ENCODE results near the gene BRMS1.
"Not testable (repeated sequence)": the region's sequence is repeated elsewhere in the genome, so short reads cannot be mapped to it uniquely, and the experiment has no call there.

The BRMS1 gene

DNA sequence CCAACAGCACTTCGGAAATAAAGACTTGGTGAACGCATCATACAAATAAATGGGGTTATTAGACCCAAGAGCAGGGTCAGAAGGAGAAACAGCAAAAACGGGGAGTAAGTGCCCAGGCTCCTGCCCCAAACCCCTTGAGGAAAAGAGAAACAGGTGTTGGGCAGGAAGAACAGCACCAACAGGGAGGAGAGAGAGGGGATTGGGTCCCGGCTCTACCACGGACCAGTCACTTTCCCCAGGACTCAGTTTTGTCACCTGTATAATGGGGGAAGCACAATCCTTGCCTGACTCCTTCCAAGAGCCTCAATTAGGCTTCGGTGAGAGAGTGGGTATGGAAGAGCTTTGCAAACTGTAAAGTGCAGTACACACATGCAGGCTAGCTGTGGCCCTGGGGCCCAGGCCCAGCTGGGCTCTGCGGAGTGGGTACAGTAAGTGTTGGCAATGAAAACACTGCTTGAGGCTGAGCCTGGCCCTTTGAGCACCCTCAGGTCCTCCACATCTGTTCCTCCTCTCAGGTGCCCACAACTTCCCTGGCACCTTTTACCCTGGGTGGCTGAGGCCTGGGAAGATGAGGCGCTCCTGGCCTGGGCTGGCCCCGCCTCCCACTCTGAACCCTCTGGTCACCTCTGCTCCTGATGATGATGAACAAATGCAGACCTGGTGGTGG is 17.7 kb upstream of the BRMS1 start:
- no peak for DNase-seq

DNA sequence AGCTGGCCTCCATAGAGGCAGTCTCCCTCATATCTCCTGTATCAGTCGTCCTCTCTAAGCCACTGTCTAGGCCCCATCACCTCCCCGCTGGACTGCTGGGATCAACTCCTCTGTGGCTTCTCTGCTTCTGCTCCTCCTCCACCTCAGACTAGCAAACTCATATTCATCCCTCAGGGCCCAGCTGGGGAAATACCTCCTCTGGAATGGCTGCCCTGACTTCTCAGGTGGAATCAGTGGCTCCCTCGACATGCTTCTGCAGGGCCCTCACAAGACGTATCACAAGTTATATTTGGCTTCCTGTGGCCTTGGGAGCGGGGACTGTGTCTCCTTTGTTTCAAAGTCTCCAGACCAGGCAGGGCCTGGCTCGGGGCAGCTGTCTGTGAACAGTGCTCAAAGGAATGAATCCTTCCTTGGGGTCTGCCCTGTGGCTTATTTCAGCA is 16.6 kb upstream of the BRMS1 start:
- no peak for DNase-seq

DNA sequence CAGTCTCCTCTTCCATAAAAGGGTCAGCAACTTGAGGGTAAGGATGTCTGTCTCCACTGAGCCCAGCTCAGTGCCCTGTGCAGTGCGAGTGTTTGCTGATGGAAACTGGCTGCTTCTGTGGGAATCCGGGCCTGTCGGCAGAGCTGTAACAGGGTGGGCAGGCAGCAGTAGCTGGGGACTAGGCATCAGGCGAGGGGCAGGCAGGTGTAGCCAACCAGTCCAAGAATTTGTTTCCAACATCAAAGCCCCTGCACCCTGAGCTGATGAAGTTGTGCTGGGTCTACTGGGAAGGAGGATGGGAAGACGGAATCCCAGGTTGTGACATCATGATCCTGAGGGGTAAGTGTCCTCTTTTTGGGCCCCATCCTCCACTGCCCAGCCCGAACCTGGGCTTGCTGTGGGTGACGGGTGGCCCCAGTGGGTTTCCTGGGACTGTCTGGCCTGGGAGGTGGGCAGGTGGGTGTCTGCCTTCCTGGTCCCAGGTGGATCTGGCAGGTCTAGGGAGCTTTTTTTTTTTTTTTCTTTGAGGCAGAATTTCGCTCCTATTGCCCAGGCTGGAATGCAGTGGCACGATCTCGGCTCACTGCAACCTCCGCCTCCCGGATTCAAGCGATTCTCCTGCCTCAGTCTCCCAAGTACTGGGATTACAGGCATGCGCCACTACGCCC is 15.6 kb upstream of the BRMS1 start:
- no peak for DNase-seq

DNA sequence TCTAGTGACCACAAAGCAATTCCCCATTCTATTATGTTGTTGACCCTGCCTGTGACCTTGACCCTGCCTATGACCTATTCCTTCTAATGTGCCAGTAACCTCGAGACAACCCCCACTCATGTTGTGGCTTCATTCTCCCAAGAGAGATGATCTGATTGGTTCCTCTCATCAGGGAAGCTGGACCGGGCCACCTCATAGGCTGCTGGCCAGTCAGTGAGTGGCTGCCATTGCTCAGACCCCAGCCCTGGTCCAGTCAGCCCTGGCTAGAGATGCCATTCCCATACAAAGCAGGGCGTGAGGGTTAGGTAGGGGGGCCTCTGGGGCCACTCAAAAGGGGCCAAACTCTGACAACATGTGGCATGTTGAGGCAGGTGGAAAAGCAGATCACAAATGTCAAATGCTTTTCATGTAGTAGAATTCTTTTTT is 14.8 kb upstream of the BRMS1 start:
- DNase-seq = no peak

DNA sequence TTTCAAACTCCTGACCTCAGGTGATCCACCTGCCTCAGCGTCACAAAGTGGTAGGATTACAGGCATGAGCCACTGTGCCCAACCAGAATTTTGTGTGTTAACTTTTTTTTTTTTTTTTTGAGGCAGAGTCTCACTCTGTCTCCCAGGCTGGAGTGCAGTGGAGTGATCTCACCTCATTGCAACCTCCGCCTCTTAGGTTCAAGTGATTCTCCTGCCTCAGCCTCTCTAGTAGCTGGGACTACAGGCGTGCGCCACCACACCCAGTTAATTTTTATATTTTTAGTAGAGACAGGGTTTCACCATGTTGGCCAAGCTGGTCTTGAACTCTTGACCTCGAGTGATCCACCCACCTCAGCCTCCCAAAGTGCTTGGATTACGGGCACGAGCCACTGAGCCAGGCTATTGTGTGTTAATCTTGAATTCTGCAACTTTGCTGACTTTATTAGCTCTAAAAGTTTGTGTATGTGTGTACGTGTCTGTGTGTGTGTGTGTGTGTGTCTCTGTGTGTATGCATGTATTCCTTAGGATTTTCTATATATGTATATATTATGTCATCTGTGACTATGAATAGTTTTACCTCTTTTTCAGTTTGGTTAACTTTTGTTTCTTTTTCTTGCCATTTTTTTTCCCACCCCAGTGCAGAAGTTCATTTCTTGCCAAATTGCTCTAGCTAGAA is 5.8 kb upstream of the BRMS1 start:
- DNase-seq = not testable (repeated sequence)

DNA sequence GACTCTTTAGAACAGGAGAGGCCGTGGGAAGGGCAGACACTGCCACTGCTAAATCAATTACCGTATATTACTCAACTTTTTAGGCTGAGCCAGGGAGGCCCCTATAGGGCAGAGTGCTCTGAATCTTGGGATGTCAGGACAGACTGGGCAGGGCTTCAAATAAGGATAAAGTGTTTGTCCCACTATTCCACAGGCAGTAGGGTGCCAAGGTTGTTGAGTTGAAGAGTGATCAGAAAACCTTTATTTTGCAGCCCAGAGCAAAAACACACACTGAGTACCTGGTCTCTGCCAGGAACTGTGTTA is 4.1 kb upstream of the BRMS1 start:
- no peak for DNase-seq

DNA sequence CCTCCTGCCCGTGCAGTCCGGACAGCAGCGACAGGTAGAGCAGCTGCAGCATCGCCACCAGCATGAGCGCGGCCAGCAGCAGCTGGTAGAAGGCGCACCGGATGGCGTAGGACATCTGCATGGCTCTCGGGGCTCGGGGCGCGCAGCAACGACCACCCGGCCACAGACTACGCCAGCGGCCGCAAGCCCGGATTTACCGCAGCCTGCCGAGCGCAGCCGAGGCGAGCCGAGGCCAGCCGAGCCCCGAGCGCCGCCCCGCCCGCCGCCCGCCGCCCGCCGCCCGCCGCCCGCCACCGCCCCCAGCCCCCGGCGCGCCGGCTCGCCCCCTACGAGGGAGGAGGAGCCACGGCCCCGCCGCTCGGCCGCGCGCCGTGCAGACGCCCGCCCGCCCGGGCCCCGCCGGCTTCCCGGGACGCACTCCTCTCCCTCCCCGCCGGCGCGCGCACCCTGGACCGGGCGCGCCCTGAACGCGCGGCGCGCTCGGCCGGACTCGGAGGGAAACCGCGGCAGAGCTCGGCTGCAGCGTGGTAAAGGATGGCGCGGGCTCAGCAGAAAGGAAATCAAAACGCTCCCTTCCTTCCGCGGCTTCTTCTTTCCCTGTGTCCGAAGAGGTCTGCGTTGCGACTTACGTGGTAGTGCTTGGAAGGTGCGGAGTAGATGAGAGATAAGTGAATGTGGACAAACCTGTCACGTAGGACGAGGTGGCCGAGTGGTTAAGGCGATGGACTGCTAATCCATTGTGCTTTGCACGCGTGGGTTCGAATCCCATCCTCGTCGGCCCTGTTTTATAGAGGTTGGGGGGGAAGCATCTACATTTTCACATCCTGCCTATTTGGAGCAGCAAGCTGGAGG is 2.7 kb upstream of the BRMS1 start, which contains the start of gene B4GAT1:
B4GAT1 (minus strand) TSS at position 205 of the 852 bp plus-strand sequence; CDS start at position 121, 84 bp downstream.
- DNase-seq = peak; percentile 63 to 65

DNA sequence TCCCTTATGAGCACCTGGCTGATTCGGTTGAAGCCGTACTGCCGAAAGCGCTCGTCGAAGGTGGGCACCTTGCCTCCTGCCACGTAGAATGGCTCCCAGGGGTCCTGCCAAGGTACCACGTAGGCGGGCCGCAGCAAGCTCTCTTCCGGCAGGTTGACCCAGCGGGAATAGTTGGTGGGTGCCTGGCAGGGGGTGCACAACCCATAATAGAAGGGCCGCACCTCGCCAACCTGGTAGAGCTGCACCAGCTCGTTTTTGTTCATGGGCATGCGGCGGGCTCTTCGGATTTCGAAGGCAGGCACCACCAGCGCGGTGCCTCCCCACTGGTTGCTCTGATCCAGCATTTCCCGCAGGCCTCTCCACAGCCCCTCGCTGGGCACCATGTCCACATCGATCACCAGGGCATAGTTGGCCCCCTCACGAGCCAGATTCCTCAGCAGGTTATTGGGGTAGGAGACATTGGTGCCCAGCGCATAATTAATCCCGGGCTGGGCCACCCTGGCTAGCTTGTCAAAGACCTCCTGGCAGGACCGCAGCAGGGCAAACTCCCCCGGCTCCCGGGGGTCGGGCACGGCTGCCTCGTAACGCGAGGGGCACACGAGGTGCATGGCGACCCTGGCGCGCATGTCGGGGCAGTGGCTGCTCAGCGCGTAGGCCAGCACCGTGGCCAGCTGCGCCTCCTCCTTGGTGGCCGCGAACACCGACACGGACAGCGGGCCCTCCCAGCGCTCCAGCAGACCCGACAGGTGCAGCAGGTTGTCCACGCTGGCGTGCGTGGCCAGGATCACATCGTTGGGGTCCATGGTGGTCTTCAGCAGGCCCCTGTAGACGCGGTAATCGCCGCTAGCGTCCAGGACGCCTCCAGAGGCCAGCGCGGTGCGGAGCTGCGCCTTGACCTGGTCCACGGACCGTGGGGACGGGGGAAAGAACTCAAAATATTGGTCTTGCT is 1.8 kb upstream of the BRMS1 start:
- no peak for DNase-seq

DNA sequence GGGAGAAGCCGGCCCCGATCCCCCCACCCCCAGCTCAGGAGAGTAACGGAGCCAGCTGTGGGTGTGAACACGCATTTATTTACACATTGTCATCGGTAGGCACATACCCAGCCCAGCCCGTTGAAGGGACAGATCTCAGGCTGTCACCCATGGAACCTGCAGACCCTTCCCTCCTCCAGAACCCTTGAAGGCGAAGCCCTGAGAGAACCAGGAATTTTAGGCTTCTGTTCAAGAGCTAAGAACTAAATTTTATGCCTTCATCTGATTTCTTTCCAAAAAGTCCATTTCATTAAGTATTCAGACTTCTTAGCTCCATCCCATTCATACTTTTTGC is 379 bp upstream of the BRMS1 start:
- no peak for DNase-seq

DNA sequence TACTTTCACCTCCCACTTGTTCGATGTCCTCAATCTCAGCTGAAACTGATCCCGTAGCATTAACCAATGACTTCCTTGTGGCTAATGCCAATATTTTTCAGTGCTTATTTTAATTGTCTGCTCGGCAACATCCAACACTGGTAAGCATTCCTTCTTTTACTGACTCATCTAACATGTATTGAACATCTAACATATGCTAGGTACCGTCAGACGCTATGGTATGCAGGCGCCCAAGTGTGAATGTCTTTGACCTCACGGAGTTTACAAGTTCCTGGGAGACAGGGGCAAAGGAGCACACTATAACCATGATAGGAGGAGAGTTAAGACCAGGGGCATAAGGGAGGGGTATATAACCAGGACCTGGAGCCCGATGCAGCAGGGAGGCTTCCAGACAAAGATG is 1.7 kb downstream of the BRMS1 start:
- DNase-seq = no peak

DNA sequence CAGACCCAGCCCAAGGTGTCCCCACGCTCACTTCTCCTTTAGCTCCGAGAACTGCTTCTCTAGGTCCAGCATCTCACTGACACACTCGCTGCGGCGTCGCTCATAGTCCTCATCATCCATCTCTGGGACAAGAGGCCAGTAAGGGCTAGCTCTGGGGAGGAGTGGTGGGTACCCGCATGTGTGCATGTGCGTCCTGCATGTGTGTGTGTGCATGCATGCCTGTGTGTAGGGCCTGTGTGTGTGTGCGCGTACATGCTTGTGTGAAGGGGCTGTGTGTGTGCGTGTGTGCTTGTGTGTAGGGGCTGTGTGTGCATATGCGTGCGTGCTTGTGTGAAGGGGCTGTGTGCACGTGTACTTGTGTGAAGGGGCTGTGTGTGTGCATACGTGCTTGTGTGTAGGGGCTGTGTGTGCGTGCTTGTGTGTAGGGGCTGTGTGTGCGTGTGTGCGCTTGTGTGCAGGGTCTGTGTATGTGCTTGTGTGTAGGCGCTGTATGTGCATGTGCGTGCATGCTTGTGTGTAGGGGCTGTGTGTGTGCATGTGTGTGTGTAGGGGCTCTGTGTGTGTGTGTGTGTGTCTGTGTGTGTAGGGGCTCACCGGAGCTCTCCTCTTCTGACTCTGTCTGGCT is 3.3 kb downstream of the BRMS1 start:
- no peak for DNase-seq

DNA sequence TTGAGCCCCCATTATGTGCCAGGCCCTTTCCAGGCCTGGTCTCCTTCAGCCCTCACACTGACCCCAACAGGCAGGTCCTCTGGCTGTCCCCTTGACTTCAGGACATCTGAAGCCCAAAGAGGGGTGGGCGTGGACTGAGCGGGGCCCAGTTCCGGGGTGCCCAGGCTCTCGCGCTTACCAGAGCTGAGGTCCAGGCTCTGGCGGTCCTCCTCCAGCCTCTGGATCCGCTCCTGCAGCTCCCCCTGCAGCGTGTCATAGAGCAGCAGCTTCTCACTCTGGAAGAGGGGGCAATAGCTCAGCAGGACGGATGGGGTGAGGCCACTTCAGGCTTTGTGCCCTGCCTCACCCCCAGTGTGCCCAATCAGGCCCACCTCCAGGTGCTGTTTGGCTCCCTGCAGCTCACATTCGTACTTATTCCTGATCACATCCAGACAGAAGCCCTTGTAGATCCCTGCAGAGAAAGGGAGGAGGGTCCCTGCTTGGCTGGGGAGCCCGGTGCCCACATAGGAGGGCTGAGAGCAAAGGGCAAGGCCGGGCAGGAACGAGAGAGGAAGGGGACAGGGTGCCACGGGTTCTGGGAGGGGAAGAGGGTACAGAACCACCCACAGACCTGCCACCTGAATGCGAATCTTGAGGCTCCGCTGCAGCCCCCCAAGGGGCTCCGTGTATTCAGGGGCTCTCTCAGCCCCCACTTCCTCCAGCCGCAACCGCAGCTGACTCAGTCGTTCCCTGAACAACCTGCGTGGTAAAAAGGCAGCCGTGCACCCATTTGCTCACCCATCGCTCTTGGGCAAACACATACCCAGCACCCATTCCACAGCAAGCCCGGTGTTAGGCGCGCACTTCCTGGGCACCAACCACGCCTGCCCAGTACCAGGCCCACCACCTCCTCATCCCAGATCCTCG is 4.1 kb downstream of the BRMS1 start:
- DNase-seq = no peak

DNA sequence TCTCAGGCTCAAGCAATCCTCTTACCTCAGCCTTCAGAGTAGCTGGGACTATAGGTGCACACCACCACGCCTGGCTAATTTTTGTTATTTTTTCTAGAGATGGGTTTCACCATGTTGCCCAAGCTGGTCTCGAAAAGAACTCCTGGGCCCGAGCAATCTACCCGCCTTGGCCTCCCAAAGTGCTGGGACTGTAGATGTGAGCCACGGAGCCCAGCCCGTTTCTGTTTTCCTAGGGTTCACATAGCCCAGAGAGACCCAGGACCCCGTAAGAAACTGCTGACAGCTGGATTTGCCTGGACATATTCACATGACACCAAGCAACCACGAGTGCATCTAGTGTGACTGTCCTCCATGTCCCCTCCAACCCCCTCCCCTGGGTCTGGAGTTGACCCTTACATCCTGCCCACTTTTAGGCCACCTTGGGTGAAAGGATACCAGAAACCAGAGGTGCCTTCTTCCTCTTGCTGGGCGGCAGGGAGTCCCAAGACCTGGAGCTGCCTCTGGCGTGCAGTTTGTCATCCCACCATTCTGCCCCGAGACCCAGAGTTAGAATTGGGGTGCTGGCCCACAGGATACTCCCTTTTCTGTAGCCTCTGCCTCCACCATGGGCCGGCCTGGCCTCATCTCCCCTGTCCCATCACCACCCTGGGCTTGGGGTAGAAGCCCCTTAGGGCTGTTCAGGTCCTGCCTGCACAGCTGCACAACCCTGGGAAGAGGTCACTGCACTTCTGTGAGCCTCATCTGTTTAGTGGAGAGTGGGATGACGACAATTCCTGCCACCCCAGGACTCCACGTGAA is 5.0 kb downstream of the BRMS1 start:
- DNase-seq = no peak

DNA sequence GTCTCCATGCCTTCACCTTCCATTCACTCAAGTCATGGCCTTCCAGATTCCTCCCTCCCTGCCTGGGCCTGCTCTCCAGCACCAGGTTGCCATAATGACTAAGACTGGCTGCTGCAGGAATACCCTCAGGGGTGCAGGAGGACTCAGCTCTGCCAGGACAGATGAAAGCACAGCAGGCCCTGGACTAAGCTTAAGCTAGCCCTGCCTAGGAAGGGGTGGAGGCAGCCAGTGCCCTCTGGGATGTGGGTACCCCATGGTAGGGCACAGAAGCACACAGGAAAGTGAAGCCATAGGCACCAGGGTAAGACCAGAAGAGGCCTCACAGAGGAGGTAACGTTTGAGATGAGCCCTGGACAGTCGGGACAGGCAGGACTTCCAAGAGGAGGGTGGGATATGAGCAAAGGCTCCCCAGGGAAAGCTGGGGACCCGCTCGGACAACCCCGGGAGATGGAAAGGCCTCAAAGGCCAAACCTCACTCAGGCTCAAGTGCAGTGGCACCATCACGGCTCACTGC is 5.7 kb downstream of the BRMS1 start:
- DNase-seq = no peak

DNA sequence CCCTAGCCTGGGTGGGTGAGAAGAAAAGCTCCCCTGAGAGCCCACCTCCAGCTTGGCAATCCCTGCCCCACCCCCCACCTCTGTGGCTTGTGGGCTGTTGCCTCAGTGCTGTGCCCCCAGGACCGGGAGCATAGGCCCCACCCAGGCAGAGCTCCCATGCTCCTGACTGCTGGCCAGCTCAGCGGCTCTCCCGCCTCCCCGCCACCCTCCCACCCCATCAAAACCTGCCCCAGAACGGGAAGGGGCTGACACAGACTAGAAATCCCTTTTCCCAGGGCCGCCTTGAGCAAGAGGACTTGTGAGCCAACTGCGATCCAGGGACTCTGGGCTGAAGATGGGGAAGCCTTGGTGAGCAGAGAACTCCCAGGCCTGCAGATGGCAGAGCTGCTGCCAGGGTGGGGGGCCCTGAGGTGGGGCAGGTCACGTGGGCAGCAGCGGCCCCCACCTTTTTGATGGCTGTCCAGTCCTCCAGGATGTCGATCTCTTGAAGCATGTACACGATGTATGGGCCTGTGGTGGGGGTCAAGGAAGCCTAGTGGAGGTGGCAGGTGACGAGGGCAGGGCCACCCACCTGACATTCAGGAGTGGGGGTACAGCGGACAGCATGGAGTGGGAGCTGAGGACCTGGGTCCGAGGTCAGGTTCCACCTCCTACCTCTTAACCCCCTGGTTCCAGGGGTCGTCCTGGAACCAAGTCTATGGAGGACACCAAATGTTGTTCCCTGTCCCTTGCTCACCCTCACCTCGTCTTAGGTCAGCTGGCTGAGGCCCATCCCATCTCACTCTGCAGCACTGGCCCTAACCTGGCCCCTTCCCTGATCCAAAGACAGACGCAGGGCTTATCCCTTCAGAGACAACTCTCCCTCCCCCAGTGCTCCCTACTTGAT is 6.4 kb downstream of the BRMS1 start:
- no peak for DNase-seq

DNA sequence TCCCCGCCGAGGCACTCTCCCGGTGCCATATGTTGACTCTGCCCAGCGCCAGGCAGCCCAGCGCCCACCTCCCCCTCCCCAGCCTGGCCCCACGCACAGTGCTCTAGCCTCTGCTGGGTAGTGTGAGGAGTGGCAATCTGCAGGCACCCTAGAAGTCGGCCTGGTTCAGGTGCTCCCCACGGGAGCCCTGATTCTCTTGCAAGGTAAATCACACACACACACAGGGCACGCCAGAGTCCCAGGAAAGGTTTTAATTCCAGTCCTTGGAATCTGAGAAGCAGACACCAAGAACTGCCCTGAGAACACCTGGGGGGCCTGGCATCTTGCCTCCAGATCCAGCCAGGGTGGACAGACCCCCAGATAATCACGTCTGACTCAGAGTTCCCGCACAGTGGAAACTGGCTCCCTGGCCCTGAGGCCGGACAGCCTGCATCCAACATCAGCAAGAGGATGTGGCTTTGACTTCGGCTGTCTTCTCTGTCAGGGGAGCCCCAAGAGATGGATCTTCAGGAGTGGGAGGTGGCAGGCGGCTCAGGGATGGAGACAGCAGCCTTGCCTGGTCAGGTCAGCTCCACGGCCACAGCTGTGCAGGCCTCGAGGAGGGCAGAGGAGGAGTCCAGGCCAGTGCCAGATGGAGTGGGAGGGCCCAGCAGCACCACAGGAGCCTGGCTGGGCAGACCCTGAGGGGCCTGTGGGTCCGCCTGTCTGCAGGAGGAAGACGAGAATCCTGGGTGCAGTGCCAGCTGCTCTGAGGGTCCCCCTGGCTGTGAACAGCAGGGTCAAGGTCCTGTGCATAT is 7.6 kb downstream of the BRMS1 start:
- DNase-seq = no peak

DNA sequence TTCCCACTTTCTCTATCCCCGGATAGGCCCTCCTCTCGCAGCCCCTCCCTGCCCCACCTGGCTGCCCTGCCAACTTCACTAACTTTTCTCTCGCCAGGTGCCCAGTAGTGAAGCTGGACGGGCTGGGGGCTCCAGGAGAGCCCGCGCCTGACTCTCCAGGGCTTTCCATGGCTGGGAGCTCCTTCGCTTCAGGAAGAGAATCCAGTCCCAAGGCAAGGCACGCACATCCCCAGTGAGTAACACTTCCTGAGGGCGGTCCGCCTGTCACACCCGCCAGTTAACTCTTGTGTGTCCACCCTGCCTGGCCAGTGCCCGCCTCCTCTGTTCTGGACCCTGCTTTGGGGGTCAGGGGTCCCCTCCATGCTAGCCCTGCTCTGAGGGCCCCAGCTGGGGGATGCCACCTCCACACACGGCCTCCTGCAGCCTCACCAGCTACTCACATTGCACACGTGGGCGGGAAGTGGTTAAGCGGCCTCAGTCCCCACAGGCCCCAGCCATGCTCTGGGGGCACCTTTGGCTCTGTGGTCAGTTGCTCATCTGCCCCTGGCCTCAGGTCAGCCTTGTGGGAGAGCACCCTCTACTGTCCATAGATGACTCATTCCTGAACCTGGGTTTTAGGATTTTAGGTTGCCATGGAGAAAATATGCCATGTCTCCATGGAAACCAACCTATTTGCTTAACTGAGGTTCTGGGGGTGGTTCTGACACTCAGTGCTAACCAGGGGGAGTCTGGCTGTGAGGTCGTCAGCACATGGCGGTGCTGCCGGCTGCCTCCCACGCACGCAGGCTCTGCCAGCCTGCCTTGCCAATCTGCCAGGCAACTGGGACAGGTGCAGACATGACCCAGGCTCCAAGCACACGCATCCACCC is 8.4 kb downstream of the BRMS1 start, which contains the start of gene RIN1:
RIN1 (minus strand) TSS at position 201 of the 869 bp plus-strand sequence; CDS start at position 169, 32 bp downstream.
- DNase-seq = peak; percentile 44 to 58
